ENCODE results near the gene INO80E. TPM values are rescaled to one million over a fixed set of nuclear protein-coding genes. Genes with fewer than 3 reads are reported as not detected.

The INO80E gene
- total RNA-seq, 2 experiments from 2014 or later: 75.9 to 79.1 TPM

- DNase-seq (no peak), ATAC-seq (no peak)
- Mint-ChIP-seq H3K4me1 (ENCODE audit: low read depth) (peaks cover 30% of the 10 kb centered on the region), H3K9me3 (peaks cover 6% of the 10 kb centered on the region), H3K27me3 (no peaks in the 10 kb centered on the region), H3K4me3 (peak overlapping the region; percentile 80), H3K27ac (peak overlapping the region; percentile 53), H3K36me3 (ENCODE audit: low read depth) (peaks cover 23% of the 10 kb centered on the region)
- TF ChIP-seq CTCF (IDR thresholded peaks at IDR 0.05): no peak
- ChIA-PET CTCF (interaction anchor here (0.6 to 2.7 kb wide), 5 partner anchors 11 to 127 kb away, joined by 3 to 8 read pairs (median 3); no protein-coding TSS in a partner anchor), POLR2A (interaction anchor here (1.3 to 8.9 kb wide), 3 partner anchors 10 to 20 kb away, joined by 3 to 74 read pairs (median 19); partner anchors contain the start of genes HIRIP3, INO80E and TMEM219)
- intact Hi-C loops (cut with micrococcal nuclease): no loop called here
Observed at GRCh38 chr16:29975134-29975538, 20.9 kb upstream of the INO80E start.

DNA sequence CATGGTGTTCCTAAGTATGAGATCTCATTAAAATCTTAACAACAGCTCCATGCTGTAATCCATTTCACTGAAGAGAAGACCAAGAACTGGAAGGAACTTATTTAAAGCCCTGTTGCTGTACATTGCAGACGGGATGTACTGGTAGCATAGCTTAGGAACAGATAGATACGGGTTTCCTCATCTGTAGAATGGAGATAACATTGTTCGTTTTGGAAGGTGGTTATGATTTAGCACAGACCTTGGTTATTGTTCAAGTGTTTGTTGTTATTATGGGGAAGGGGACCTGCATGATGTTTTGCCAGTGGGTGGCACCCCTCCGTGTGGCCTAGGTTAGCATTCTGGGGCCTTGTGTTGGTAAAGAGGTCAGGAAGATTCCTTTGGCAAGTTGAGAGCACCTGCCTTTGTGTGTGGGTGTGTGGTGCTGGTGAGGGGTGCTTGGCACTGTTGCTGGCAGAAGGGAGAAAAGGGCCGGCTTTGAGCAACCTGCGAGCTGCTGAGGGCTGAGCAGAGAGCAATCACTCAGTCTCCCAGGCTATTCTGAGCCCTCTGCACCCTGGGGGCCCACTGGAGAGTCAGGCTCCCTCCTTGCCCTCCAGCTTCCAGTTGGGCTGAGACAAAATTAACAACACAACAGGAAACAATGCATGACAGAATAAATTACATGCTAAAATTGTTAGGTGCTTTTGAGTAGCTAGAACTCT is 20.1 kb upstream of the INO80E start:
- peak overlapping the region; percentile 80 for H3K4me3 Mint-ChIP-seq
- TF ChIP-seq CTCF (IDR thresholded peaks at IDR 0.05): no peak
- peak overlapping the region; percentile 37 for H3K27ac Mint-ChIP-seq
- intact Hi-C loops (cut with micrococcal nuclease): no loop called here
- peaks cover 23% of the 10 kb centered on the region for H3K36me3 Mint-ChIP-seq (ENCODE audit: low read depth)
- H3K9me3 Mint-ChIP-seq: peaks cover 6% of the 10 kb centered on the region
- peaks cover 30% of the 10 kb centered on the region for H3K4me1 Mint-ChIP-seq (ENCODE audit: low read depth)
- no peaks in the 10 kb centered on the region for H3K27me3 Mint-ChIP-seq
- ChIA-PET POLR2A (interaction anchor here (1.1 to 8.9 kb wide), 3 partner anchors 10 to 27 kb away, joined by 3 to 74 read pairs (median 3); partner anchors contain the start of genes HIRIP3 and INO80E), CTCF (interaction anchor here (1.2 to 1.4 kb wide), 3 partner anchors 51 to 160 kb away, joined by 3 to 5 read pairs (median 4); partner anchors contain the start of gene PAGR1)
- ATAC-seq: no peak
- DNase-seq: peak; percentile 14

DNA sequence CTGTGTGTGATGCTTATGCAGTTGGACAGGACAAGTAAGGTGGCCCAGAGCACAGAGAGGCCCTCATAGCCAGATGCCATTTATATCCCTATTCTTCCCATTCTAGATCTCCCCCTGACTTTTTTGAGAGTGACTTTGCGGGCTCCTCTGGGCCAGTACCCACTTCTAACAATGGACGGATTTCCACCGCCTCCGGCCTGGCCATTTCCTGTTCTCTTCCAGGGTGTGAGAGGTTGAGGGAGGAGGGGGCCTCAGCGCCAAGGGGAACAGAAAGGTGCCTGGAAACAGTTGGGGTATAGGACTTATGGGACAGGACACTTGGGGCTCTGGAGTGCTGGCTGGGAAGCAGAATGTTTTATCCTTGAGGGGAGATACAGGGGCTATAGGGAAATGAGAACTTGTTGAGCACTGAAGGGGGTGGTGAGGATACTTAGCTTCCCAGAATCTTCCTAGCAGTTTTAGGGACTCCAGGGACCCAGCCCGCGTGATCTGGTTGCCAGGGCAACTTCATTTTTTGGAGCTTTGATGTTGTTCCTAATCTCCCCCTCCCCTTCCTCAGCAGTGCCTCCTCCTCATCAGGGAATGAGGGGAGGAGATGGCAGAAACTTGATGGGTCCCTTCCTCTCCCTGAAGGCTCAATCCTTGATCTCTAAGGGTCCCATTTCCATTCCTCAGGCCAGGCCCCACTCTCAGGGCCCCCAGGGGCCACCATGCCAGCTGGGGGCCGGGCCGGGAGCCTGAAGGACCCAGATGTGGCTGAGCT is 18.8 kb upstream of the INO80E start:
- H3K4me3 Mint-ChIP-seq: no peak overlapping the region
- peaks cover 23% of the 10 kb centered on the region for H3K36me3 Mint-ChIP-seq (ENCODE audit: low read depth)
- intact Hi-C loops (cut with micrococcal nuclease): no loop called here
- H3K4me1 Mint-ChIP-seq (ENCODE audit: low read depth): peaks cover 30% of the 10 kb centered on the region
- ChIA-PET POLR2A (interaction anchor here (8.9 kb wide), 1 partner anchor 17 kb away, joined by 74 read pairs; the partner anchor contains the start of genes HIRIP3 and INO80E), CTCF (interaction anchor here (1.2 kb wide), 1 partner anchor 161 kb away, joined by 4 read pairs; the partner anchor contains the start of gene PAGR1)
- H3K9me3 Mint-ChIP-seq: peaks cover 6% of the 10 kb centered on the region
- ATAC-seq (no peak), DNase-seq (no peak)
- no peak for TF ChIP-seq CTCF (IDR thresholded peaks at IDR 0.05)
- no peaks in the 10 kb centered on the region for H3K27me3 Mint-ChIP-seq
- H3K27ac Mint-ChIP-seq: no peak overlapping the region

GRCh38 chr16:29978081-29978480 is 18.0 kb upstream of the INO80E start:
- H3K9me3 Mint-ChIP-seq: peaks cover 1% of the 10 kb centered on the region

More at GRCh38 chr16:29978081-29978480, 18.0 kb upstream of the INO80E start:
- Mint-ChIP-seq H3K4me1 (ENCODE audit: low read depth) (peaks cover 26% of the 10 kb centered on the region), H3K27me3 (no peaks in the 10 kb centered on the region), H3K4me3 (no peak overlapping the region), H3K36me3 (ENCODE audit: low read depth) (peaks cover 24% of the 10 kb centered on the region), H3K27ac (no peak overlapping the region)
- ChIA-PET POLR2A (interaction anchor here (8.9 kb wide), 1 partner anchor 17 kb away, joined by 74 read pairs; the partner anchor contains the start of genes HIRIP3 and INO80E), CTCF (interaction anchor here (1.3 to 1.9 kb wide), 2 partner anchors 54 to 130 kb away, joined by 3 to 4 read pairs; no protein-coding TSS in a partner anchor)
- intact Hi-C loops (cut with micrococcal nuclease): no loop called here
- DNase-seq: no peak
- no peak for ATAC-seq
- TF ChIP-seq CTCF (IDR thresholded peaks at IDR 0.05): no peak
